Right cardiac atrium (tissue), 5 donors: ENCODE data around the gene LRRC26. TPM values are rescaled to one million over a fixed set of nuclear protein-coding genes. Genes with fewer than 3 reads are reported as not detected.

Experiments used
- ATAC-seq, 2 donors: fragments of 200-7000 bp; cut with Tn5 transposase; one replicate each; pipeline versions ENCODE4 v1.8.0 to v1.9.1; 2020; ENCODE audit warnings: moderate library complexity in 2 of 2, mild to moderate bottlenecking in 1 of 2
- DNase-seq, 3 donors: peaks; one replicate each; pipeline ENCODE4 v3.0.0-alpha.2; 2020
- H3K27ac ChIP-seq: one replicate; pipeline ENCODE4 v1.5.1; 2013; ENCODE audit warnings: mild to moderate bottlenecking, low read length, control low read depth, moderate library complexity
- H3K27me3 ChIP-seq: one replicate; pipeline ENCODE4 v1.6.1; 2013; ENCODE audit not compliant: control insufficient read depth, insufficient read depth
- H3K4me1 ChIP-seq: one replicate; pipeline ENCODE4 v1.6.1; 2013; ENCODE audit warnings: low read length; ENCODE audit not compliant: control insufficient read depth, insufficient read depth
- H3K4me3 ChIP-seq: one replicate; pipeline ENCODE4 v1.5.1; 2013; ENCODE audit warnings: low read length, control low read depth
- H3K9me3 ChIP-seq: one replicate; pipeline ENCODE4 v1.6.1; 2013; ENCODE audit warnings: low read length; ENCODE audit not compliant: control insufficient read depth
- WGBS: extraction: QIAGEN DNeasy Blood & Tissue Kit; methylation state at CpG from one replicate; pipeline ENCODE4 v1.1.7; 2013; 5-methylcytosine and 5-hydroxymethylcytosine counted together
- intact Hi-C, 4 donors: fragments of 100-400 bp; cut with DNase I; formaldehyde crosslinking; loops; one replicate each; pipeline versions ENCODE4 v1.11.0 to v1.14.0; 2022 to 2023
- polyA plus RNA-seq: library from polyadenylated mRNA; stranded (reverse); fragments of 200-250 nt; gene quantifications from one replicate; pipeline ENCODE4 v1.2.3, GENCODE V29; 2013
- total RNA-seq, 4 donors: library from RNA; stranded (reverse); fragmentation: NEBNext Ultra II Directional; extraction: Animal tissue kit (Norgen Biotek cat#: 25700); gene quantifications; one replicate each; pipeline ENCODE4 v1.2.1, GENCODE V29; 2021
- donor health status: healthy with polysubstance abuse.
- donor health status: DM: no; HTN: yes; CAD: no.
- donor health status: DM: no; HTN: no; CAD: no.
- donor health status: DM: no; HTN: yes; CAD: no; lungs with severe emphysema.
- donor health status: DM: yes; HTN: yes; CAD: no.

LRRC26 gene
- total and polyA plus RNA-seq, 5 donors, result not detected

- no peak overlapping the region for H3K4me3 ChIP-seq
- 4% methylated on average over 65 of the region's 65 CpGs for WGBS
- no peak overlapping the region for H3K27ac ChIP-seq
- no peaks in the 10 kb centered on the region for H3K27me3 ChIP-seq
- DNase-seq (peak in 2 of 3 donors; percentile 41 to 67), ATAC-seq (peak; percentile 52 to 79)
- H3K9me3 ChIP-seq, result no peaks in the 10 kb centered on the region
- H3K4me1 ChIP-seq, result no peaks in the 10 kb centered on the region
- intact Hi-C loops, result no loop called here
Measured at GRCh38 chr9:137156567-137157375, 13.1 kb downstream of the LRRC26 start.

GRCh38 chr9:137152844-137153405, 16.9 kb downstream of the LRRC26 start:
- Histone ChIP-seq H3K27ac (no peak overlapping the region), H3K4me3 (no peak overlapping the region), H3K4me1 (no peaks in the 10 kb centered on the region), H3K27me3 (no peaks in the 10 kb centered on the region), H3K9me3 (no peaks in the 10 kb centered on the region)
- 91% methylated on average over 7 of the region's 7 CpGs for WGBS
- ATAC-seq, result no peak
- no peak for DNase-seq
- intact Hi-C loops, result no loop called here

GRCh38 chr9:137150617-137151457, 19.0 kb downstream of the LRRC26 start:
- 36% methylated on average over 34 of the region's 34 CpGs for WGBS
- DNase-seq (peak in 2 of 3 donors; percentile 38 to 56), ATAC-seq (peak in 1 of 2 donors; percentile 40)
- Histone ChIP-seq H3K27me3 (no peaks in the 10 kb centered on the region), H3K9me3 (no peaks in the 10 kb centered on the region), H3K27ac (no peak overlapping the region), H3K4me1 (no peaks in the 10 kb centered on the region), H3K4me3 (no peak overlapping the region)
- intact Hi-C loops, result no loop called here

- intact Hi-C loops, result no loop called here
- H3K27me3 ChIP-seq, result no peaks in the 10 kb centered on the region
- H3K4me3 ChIP-seq, result no peak overlapping the region
- 54% methylated on average over 20 of the region's 20 CpGs for WGBS
- peak in 2 of 3 donors; percentile 20 to 22 for DNase-seq
- no peaks in the 10 kb centered on the region for H3K9me3 ChIP-seq
- no peaks in the 10 kb centered on the region for H3K4me1 ChIP-seq
- ATAC-seq, result no peak
- H3K27ac ChIP-seq, result no peak overlapping the region
Measured at GRCh38 chr9:137149942-137150616, 19.8 kb downstream of the LRRC26 start.

GRCh38 chr9:137149363-137149762, 20.5 kb downstream of the LRRC26 start:
- Histone ChIP-seq H3K4me3 (no peak overlapping the region), H3K9me3 (no peaks in the 10 kb centered on the region), H3K4me1 (no peaks in the 10 kb centered on the region), H3K27me3 (no peaks in the 10 kb centered on the region), H3K27ac (no peak overlapping the region)
- DNase-seq, result peak in 1 of 3 donors; percentile 19
- WGBS, result 82% methylated on average over 5 of the region's 5 CpGs
- no peak for ATAC-seq
- intact Hi-C loops, result no loop called here

- WGBS, result 84% methylated on average over 19 of the region's 19 CpGs
- Histone ChIP-seq H3K27me3 (no peaks in the 10 kb centered on the region), H3K4me3 (no peak overlapping the region), H3K9me3 (no peaks in the 10 kb centered on the region), H3K4me1 (no peaks in the 10 kb centered on the region), H3K27ac (no peak overlapping the region)
- intact Hi-C loops, result no loop called here
- DNase-seq, result peak in 2 of 3 donors; percentile 24 to 27
- ATAC-seq, result no peak
Measured at GRCh38 chr9:137148661-137149060, 21.2 kb downstream of the LRRC26 start.

GRCh38 chr9:137148242-137148641, 21.6 kb downstream of the LRRC26 start:
- Histone ChIP-seq H3K9me3 (no peaks in the 10 kb centered on the region), H3K4me1 (no peaks in the 10 kb centered on the region), H3K27ac (no peak overlapping the region), H3K4me3 (no peak overlapping the region), H3K27me3 (no peaks in the 10 kb centered on the region)
- DNase-seq, result peak in 2 of 3 donors; percentile 16 to 36
- 72% methylated on average over 27 of the region's 27 CpGs for WGBS
- intact Hi-C loops, result no loop called here
- ATAC-seq, result no peak

- no peaks in the 10 kb centered on the region for H3K4me1 ChIP-seq
- ATAC-seq, result no peak
- H3K9me3 ChIP-seq, result no peaks in the 10 kb centered on the region
- 28% methylated on average over 24 of the region's 24 CpGs for WGBS
- intact Hi-C loops, result no loop called here
- no peak overlapping the region for H3K27ac ChIP-seq
- peak in 2 of 3 donors; percentile 32 to 54 for DNase-seq
- H3K27me3 ChIP-seq, result no peaks in the 10 kb centered on the region
- no peak overlapping the region for H3K4me3 ChIP-seq
Measured at GRCh38 chr9:137147793-137148160, 22.1 kb downstream of the LRRC26 start.

- DNase-seq (peak; percentile 4 to 26 (median 5)), ATAC-seq (no peak)
- Histone ChIP-seq H3K27me3 (no peaks in the 10 kb centered on the region), H3K27ac (no peak overlapping the region), H3K9me3 (no peaks in the 10 kb centered on the region), H3K4me1 (no peaks in the 10 kb centered on the region), H3K4me3 (no peak overlapping the region)
- intact Hi-C loops, result no loop called here
- whole genome bisulfite sequencing, result 87% methylated on average over 26 of the region's 26 CpGs
Measured at GRCh38 chr9:137147091-137147792, 22.6 kb downstream of the LRRC26 start.

GRCh38 chr9:137146527-137146918, 23.3 kb downstream of the LRRC26 start:
- no peaks in the 10 kb centered on the region for H3K27me3 ChIP-seq
- H3K4me1 ChIP-seq, result no peaks in the 10 kb centered on the region
- intact Hi-C loops, result no loop called here
- ATAC-seq, result peak in 1 of 2 donors; percentile 9
- 58% methylated on average over 9 of the region's 9 CpGs for WGBS
- H3K4me3 ChIP-seq, result no peak overlapping the region
- DNase-seq, result peak; percentile 10 to 23 (median 11)
- H3K9me3 ChIP-seq, result no peaks in the 10 kb centered on the region
- H3K27ac ChIP-seq, result no peak overlapping the region
